Adipose tissue (tissue), 3 donors: ENCODE measurements around the gene CALCB. TPM values are rescaled to one million over a fixed set of nuclear protein-coding genes. Genes with fewer than 3 reads are reported as not detected.

ENCODE experiments used
- H3K27ac ChIP-seq: one replicate; pipeline ENCODE4 v1.5.1; 2013; ENCODE audit warnings: low read depth, low read length
- WGBS, 3 donors: extraction: QIAGEN DNeasy Blood & Tissue Kit; methylation state at CpG; one replicate each; pipeline ENCODE4 v1.1.7; 2013; 5-methylcytosine and 5-hydroxymethylcytosine counted together
- polyA plus RNA-seq, 3 donors: library from polyadenylated mRNA; stranded (reverse); fragments of 200-250 nt; gene quantifications; one replicate each; pipeline ENCODE4 v1.2.3, GENCODE V29; 2013
- donor health status: healthy with polysubstance abuse.
- donor health status: Bipolar disorder and iron deficiency.
- donor health status: healthy.

CALCB gene
- polyA plus RNA-seq, 3 donors: 0.04 to 0.89 TPM; not detected in 1

GRCh38 chr11:15112131-15112541, 38.7 kb downstream of the CALCB start:
- H3K27ac ChIP-seq: no peak overlapping the region
- WGBS, 3 donors: 75 to 83% (median 80%) methylated on average over 8 of the region's 8 CpGs

GRCh38 chr11:15113381-15113780, 40.0 kb downstream of the CALCB start:
- 57 to 83% (median 64%) methylated on average over 5 of the region's 5 CpGs for WGBS, 3 donors
- no peak overlapping the region for H3K27ac ChIP-seq

GRCh38 chr11:15114501-15115475, 41.4 kb downstream of the CALCB start, which contains the start of gene INSC:
INSC (plus strand) TSS chr11:15114923; CDS start chr11:15149175, 34,252 bp downstream.
- H3K27ac ChIP-seq: no peak within 1 kb of the TSS
- WGBS, 3 donors: 6 to 9% (median 7%) methylated on average over 45 to 50 of the region's 50 CpGs

GRCh38 chr11:15115686-15116085, 42.3 kb downstream of the CALCB start:
- 93 to 95% (median 95%) methylated on average over 5 of the region's 5 CpGs for WGBS, 3 donors
- no peak overlapping the region for H3K27ac ChIP-seq

- WGBS, 3 donors: 76 to 80% (median 77%) methylated on average over 4 of the region's 4 CpGs
- H3K27ac ChIP-seq: no peak overlapping the region
These were observed 44.4 kb downstream of the CALCB start for GRCh38 chr11:15117751-15118150.

- H3K27ac ChIP-seq: no peak overlapping the region
These were observed 45.0 kb downstream of the CALCB start for GRCh38 chr11:15118431-15118830.

- H3K27ac ChIP-seq: no peak overlapping the region
- WGBS, 3 donors: 70 to 81% (median 78%) methylated on average over 4 of the region's 4 CpGs
These were observed 46.0 kb downstream of the CALCB start for GRCh38 chr11:15119352-15119751.

GRCh38 chr11:15119826-15120225, 46.4 kb downstream of the CALCB start:
- no peak overlapping the region for H3K27ac ChIP-seq
- WGBS, 3 donors: 61 to 81% (median 80%) methylated on average over 1 of the region's 1 CpG

GRCh38 chr11:15123849-15124248, 50.5 kb downstream of the CALCB start:
- H3K27ac ChIP-seq: no peak overlapping the region
- 85 to 92% (median 88%) methylated on average over 1 of the region's 1 CpG for WGBS, 3 donors

GRCh38 chr11:15124528-15124927, 51.1 kb downstream of the CALCB start:
- 73 to 80% (median 76%) methylated on average over 2 of the region's 2 CpGs for WGBS, 3 donors
- H3K27ac ChIP-seq: no peak overlapping the region

- H3K27ac ChIP-seq: no peak overlapping the region
- WGBS, 3 donors: 82 to 87% (median 84%) methylated on average over 6 of the region's 6 CpGs
These were observed 53.9 kb downstream of the CALCB start for GRCh38 chr11:15127341-15127740.

Other genes starting within 250 kb of the CALCB start
- gene CYP2R1, start 181.4 kb upstream of the CALCB start, polyA plus RNA-seq: 1 to 10 TPM; 4.5 to 6.3 (median 4.6) TPM
- 1 to 10 TPM in 1 of 3 donors, under 1 TPM in 1, not detected in 1; 0.15 to 1.1 TPM for gene CALCA, start 101.2 kb upstream of the CALCB start, polyA plus RNA-seq
- under 1 TPM; 0.24 to 0.35 (median 0.34) TPM for gene INSC, start 41.3 kb downstream of the CALCB start, polyA plus RNA-seq